Subcutaneous adipose tissue (tissue), 4 donors: ENCODE data around the gene AGAP1. TPM values are rescaled to one million over a fixed set of nuclear protein-coding genes. Genes with fewer than 3 reads are reported as not detected.

Experiments
- total RNA-seq, 4 donors: library from RNA; depleted of rRNA; stranded (reverse); fragments of >200 nt; gene quantifications; one replicate each; pipeline ENCODE4 v1.1.0, GENCODE V29; 2016
- TF ChIP-seq, protein P1 (sequence below): fragments of 450-650 bp; IDR thresholded peaks from one replicate; pipeline ENCODE4 v1.5.1; 2016; ENCODE audit warnings: low read depth, mild to moderate bottlenecking, control low read depth, antibody characterized with exemption, moderate library complexity

The AGAP1 gene
- total RNA-seq, 4 donors from 2014 or later, result 13.6 to 26.3 (median 23.6) TPM

DNA sequence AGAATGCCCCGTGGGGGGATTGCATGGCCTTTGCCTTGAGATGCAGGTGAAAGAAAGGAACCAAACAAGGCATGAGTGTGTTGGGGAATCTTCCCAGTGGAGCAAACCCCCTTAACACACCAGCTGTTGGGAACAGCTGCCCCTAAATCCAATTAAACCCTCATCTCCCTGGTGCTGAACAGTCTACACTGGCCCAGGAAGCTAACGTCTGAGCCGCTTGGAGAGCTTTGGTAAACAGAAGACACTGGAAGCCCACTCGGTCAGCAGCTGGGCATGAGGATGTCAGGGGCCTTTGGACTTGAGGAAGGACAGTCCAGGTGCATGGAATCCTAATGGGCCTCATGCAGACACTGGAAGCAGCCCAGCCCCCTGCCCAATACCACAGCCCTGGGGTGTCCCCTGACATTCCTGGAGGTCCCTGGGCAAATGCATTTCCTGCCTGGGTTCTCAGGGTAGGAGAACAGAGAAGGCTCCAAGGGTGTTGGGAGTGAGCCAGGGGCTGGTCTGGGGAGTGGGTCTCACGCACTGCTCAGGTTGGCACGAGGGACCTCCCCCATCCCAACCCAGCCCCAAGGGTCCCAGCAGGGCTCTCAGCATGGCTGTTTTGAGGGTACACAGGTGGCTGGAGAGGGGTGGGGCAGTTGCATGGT is 636.6 kb downstream of the AGAP1 start:
- TF ChIP-seq, protein P1, sequence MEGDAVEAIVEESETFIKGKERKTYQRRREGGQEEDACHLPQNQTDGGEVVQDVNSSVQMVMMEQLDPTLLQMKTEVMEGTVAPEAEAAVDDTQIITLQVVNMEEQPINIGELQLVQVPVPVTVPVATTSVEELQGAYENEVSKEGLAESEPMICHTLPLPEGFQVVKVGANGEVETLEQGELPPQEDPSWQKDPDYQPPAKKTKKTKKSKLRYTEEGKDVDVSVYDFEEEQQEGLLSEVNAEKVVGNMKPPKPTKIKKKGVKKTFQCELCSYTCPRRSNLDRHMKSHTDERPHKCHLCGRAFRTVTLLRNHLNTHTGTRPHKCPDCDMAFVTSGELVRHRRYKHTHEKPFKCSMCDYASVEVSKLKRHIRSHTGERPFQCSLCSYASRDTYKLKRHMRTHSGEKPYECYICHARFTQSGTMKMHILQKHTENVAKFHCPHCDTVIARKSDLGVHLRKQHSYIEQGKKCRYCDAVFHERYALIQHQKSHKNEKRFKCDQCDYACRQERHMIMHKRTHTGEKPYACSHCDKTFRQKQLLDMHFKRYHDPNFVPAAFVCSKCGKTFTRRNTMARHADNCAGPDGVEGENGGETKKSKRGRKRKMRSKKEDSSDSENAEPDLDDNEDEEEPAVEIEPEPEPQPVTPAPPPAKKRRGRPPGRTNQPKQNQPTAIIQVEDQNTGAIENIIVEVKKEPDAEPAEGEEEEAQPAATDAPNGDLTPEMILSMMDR, result no peak

DNA sequence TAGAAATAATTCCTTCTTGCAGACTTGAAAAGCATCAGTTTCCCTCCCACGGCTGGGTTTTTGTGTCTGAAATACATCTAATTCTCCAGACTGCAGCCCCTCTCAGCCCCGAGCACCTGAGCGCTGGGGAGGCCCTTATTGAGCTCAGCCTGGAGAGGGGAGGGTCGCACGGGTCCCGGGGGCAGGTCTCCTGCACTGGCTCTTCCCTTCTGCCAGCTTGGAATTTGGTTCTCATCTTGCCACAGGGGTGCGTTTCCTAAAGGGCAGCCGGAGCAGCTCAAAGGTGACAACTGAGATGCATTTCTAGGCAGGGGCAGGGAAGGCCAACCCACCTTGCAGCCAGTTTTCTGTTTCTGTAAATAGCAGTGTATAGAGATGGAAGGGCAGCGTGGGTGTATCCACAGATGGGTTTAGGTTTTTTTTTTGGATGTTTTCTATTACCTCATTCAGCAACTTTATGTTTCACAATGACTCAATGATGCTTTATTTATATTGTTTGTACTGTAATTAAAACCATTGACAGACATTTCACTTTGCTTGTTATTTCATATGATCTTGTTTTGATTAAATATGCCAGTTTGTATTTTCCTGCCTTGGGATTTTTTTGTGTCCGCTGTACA is 637.3 kb downstream of the AGAP1 start:
- TF ChIP-seq, protein P1, result no peak

DNA sequence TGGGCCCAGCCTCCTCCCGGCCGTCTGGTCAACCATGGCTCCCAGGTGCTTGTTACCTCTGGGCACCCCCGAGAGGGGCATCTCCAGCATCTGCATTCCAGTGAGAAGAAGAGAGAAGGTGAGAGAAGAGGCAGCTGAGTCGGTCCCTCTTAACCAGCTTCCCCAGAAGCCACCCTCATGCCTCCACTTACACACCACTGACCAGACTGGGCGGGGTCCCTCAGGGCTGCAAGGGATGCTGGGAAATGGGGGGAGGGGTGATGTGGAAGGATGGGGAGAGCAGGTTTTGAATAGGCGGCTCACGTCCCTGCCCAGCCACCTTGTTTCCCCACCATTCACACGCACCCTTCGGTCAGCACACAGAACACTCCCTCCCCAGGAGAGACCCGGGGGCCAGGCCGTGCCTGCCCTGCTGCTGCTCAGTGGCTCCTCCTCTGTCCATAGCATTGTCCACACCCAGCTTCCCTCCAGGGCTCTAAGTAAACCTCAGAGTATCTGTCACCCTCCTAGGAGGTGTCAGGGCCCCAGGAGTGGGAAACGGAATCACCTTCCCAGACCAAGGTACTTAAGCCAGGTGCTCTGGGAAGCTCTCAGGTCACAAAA is 639.7 kb downstream of the AGAP1 start:
- TF ChIP-seq, protein P1, result no peak

DNA sequence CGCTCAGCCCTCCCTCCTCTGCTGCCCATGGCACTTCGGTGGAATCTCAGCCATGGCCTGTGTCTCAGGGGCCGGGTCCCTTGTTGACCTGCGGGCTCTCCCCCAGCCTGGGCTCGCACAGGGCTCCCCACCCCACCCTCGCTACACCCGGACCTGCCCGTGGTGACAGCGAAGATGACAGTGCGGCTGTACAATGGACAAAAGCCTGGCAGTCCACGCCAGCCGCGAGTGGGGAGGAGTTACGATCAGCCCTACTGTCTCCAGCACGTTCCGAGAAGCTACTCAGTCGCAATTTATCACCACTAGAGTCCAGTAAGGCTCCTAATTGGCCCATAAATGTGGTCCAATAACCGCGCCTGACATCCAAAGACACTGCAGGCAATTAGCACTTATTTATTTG is 642.7 kb downstream of the AGAP1 start:
- TF ChIP-seq, protein P1, result no peak

DNA sequence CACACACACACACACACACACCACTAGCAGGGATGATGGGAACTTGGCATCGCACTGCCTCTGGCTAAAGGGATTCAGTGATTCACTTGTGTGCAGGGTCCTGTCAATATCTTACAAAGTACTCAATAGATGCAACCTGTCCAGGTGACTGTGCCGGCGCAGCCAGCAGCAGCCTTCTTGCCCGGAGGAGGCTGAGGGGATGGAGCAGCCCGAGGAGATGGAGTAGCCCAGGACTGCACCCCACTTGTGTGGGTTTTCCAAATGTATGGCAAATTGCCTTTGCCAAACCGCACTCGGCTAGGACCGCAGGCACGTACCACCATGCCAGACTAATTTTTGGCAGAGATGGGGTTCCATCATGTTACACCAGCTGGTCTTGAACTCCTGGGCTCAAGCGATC is 643.2 kb downstream of the AGAP1 start:
- TF ChIP-seq, protein P1, result no peak

DNA sequence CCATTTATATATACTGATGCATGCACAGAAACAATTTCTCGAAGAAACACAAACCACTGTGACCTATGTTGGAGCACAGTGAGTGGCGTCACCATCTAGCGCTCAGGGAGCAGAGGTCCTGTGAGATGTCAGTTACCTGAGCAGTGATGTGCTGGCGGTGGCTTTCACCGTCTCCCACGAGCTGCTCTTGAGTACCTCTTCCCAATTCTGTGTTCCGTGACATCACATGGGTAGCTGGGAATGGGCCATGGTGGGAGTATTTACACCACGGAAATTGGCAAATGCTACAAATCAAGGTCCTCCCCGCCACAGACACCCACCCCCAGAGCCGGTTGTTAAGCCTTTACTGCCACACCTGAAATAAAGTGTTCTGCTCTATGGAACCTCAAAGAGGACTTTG is 650.0 kb downstream of the AGAP1 start:
- TF ChIP-seq, protein P1, result no peak

DNA sequence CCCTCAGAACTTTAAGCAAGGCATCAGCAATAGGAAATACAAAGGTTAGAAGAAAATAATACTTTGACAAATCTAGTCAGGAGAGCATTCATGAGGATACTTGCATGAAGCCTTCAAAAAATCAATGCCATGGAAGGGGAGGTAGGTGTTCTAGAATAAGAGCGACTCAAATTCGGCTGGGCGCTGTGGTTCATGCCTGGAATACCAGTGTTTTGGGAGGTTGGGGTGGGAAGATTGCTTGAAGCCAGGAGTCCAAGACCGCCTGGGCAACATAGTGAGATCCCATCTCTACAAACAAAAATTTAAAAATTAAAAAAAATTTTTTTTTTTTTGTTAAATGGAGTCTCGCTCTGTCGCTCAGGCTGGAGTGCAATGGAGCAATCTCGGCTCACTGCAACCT is 652.6 kb downstream of the AGAP1 start:
- TF ChIP-seq, protein P1, result no peak
